Kidney (tissue), 14 donors: ENCODE results near the gene MN1. TPM values are rescaled to one million over a fixed set of nuclear protein-coding genes. Genes with fewer than 3 reads are reported as not detected.
A peak's percentile ranks its signal among the peaks of the same experiment; 100 is the strongest.

Experiments used
- DNase-seq, 5 donors: peaks; one replicate each; pipeline ENCODE4 v3.0.0-alpha.2; 2013 to 2020
- FAIRE-seq: peaks from 2 replicates; lab custom pipeline; 2012; peaks lifted over from hg19 to GRCh38; lab: Jason Lieb, UNC
- H3K27ac ChIP-seq, 2 donors: one replicate each; pipeline ENCODE4 v1.7.0; 2013; ENCODE audit warnings: low read depth in 2 of 2, low read length in 2 of 2, inconsistent platforms in 1 of 2
- H3K27me3 ChIP-seq: one replicate; pipeline ENCODE4 v1.7.1; 2013; ENCODE audit warnings: low read length, inconsistent platforms; ENCODE audit not compliant: control insufficient read depth, insufficient read depth
- H3K36me3 ChIP-seq, 3 donors: one replicate each; pipeline versions ENCODE4 v1.7.0 to v1.7.1; 2013; ENCODE audit warnings: low read length in 3 of 3, control low read depth in 1 of 3, inconsistent platforms in 1 of 3; ENCODE audit not compliant: insufficient read depth in 3 of 3, control insufficient read depth in 2 of 3
- H3K4me1 ChIP-seq, 3 donors: one replicate each; pipeline versions ENCODE4 v1.7.0 to v1.7.1; 2013; ENCODE audit warnings: low read length in 3 of 3, inconsistent platforms in 1 of 3, low read depth in 1 of 3; ENCODE audit not compliant: control insufficient read depth in 2 of 3, insufficient read depth in 2 of 3
- H3K4me3 ChIP-seq, 3 donors: one replicate each; pipeline versions ENCODE4 v1.7.0 to v1.8.1; 2013; ENCODE audit warnings: low read length in 3 of 3, control low read depth in 1 of 3, inconsistent platforms in 1 of 3
- H3K9ac ChIP-seq, 3 donors: one replicate each; pipeline versions ENCODE4 v1.7.0 to v1.7.1; 2013; ENCODE audit warnings: low read length in 3 of 3, control low read depth in 1 of 3, inconsistent platforms in 1 of 3
- H3K9me3 ChIP-seq, 3 donors: one replicate each; pipeline versions ENCODE4 v1.7.0 to v1.7.1; 2013; ENCODE audit warnings: low read length in 3 of 3, control low read depth in 1 of 3, inconsistent platforms in 1 of 3; ENCODE audit not compliant: control insufficient read depth in 2 of 3, insufficient read depth in 1 of 3
- intact Hi-C: fragments of 100-400 bp; cut with DNase I; formaldehyde crosslinking; loops from one replicate; pipeline ENCODE4 v1.11.1; 2022
- polyA plus RNA-seq: library from polyadenylated mRNA; stranded (reverse); fragments of 350-450 nt; fragmentation: Illumina TruSeq; extraction: RNeasy Lipid Tissue Mini Kit (QIAGEN cat#74804); gene quantifications from one replicate; pipeline ENCODE4 v1.2.3, GENCODE V29; 2014; ENCODE audit warnings: low read depth, low replicate concordance; ENCODE audit not compliant: insufficient read depth
- total RNA-seq: library from RNA; stranded (reverse); fragmentation: NEBNext Ultra II Directional; extraction: Animal tissue kit (Norgen Biotek cat#: 25700); gene quantifications from one replicate; pipeline ENCODE4 v1.2.1, GENCODE V29; 2021
- TF ChIP-seq, protein P1 (sequence below): IDR thresholded peaks from 3 replicates; pipeline ENCODE4 v1.5.1; 2012; ENCODE audit warnings: mild to moderate bottlenecking, moderate library complexity, borderline replicate concordance; ENCODE audit not compliant: insufficient read depth; ENCODE audit errors: extremely low read depth
- donor health status: control.
- donor health status: control.
- donor health status: control.
- donor health status: control.
- donor health status: control.
- donor health status: DM: yes; HTN: yes; CAD: no.
- donor health status: Normal renal cell carcinoma (clear cell type).

Gene MN1
- total and polyA plus RNA-seq, 2 donors from 2014 or later: 0.92 to 3.2 TPM

DNA sequence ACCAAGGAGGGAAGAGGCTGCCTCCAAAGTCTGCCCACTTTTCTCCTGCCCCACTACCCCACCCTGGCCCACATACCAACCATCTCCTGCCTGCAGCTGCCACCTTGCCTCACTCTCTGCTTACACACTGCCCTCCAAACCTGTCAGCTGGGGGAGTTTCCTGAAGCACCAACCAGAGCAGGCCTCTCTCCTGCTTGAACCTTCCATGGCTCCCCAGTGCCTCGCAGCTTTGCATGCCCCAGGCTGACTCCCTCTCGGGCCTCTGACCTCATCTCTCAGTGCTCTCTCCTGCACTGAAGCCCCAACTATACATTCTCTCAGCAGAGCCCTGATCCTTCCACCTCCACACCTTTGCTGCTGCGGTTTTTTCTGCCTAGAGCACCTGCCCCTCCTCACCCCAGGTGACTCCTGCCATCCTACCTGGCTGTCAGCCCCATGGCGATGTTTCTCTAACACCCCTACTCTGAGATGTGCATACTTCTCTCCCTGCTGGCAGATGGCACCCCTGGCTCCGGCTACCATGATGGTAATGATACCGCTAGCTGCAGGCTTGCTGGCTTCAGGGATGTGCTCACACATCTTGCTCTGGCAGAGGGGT is 43.5 kb downstream of the MN1 start:
- Histone ChIP-seq H3K36me3 (no peaks in the 10 kb centered on the region), H3K27me3 (no peaks in the 10 kb centered on the region), H3K4me1 (no peaks in the 10 kb centered on the region), H3K27ac (no peak overlapping the region), H3K9ac (no peak overlapping the region), H3K4me3 (no peak overlapping the region), H3K9me3 (no peaks in the 10 kb centered on the region)
- intact Hi-C loops: no loop called here
- no peak for FAIRE-seq
- DNase-seq: peak in 1 of 5 donors; percentile 43
- TF ChIP-seq, protein P1, sequence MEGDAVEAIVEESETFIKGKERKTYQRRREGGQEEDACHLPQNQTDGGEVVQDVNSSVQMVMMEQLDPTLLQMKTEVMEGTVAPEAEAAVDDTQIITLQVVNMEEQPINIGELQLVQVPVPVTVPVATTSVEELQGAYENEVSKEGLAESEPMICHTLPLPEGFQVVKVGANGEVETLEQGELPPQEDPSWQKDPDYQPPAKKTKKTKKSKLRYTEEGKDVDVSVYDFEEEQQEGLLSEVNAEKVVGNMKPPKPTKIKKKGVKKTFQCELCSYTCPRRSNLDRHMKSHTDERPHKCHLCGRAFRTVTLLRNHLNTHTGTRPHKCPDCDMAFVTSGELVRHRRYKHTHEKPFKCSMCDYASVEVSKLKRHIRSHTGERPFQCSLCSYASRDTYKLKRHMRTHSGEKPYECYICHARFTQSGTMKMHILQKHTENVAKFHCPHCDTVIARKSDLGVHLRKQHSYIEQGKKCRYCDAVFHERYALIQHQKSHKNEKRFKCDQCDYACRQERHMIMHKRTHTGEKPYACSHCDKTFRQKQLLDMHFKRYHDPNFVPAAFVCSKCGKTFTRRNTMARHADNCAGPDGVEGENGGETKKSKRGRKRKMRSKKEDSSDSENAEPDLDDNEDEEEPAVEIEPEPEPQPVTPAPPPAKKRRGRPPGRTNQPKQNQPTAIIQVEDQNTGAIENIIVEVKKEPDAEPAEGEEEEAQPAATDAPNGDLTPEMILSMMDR: no peak

DNA sequence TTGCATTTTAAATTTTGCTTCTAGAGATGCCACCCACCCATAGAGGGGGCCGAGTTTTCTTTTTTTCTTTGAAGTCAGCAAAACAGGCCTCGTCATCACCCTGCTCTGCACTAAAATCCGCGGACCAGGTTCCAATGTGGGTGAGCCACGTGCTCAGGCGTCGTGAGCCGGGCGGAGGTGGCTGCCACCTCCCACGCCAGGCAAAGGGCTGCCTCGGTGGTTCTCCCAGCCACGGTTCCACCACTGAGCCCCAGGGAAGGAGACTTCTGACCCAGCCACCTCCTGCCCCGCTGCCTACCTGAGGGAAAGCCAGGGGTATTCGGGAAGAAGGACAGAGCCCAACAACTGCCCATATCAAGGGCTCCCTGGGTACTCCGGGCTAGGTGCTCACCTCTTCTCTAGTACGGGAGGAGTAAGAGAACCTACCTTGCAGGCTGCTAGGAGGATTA is 45.3 kb downstream of the MN1 start:
- TF ChIP-seq, protein P1: no peak
- intact Hi-C loops: no loop called here
- DNase-seq: no peak
- FAIRE-seq: no peak
- H3K4me1 ChIP-seq: no peaks in the 10 kb centered on the region
- H3K4me3 ChIP-seq: no peak overlapping the region
- no peak overlapping the region for H3K27ac ChIP-seq
- no peak overlapping the region for H3K9ac ChIP-seq
- H3K27me3 ChIP-seq: no peaks in the 10 kb centered on the region
- no peaks in the 10 kb centered on the region for H3K9me3 ChIP-seq
- no peaks in the 10 kb centered on the region for H3K36me3 ChIP-seq

DNA sequence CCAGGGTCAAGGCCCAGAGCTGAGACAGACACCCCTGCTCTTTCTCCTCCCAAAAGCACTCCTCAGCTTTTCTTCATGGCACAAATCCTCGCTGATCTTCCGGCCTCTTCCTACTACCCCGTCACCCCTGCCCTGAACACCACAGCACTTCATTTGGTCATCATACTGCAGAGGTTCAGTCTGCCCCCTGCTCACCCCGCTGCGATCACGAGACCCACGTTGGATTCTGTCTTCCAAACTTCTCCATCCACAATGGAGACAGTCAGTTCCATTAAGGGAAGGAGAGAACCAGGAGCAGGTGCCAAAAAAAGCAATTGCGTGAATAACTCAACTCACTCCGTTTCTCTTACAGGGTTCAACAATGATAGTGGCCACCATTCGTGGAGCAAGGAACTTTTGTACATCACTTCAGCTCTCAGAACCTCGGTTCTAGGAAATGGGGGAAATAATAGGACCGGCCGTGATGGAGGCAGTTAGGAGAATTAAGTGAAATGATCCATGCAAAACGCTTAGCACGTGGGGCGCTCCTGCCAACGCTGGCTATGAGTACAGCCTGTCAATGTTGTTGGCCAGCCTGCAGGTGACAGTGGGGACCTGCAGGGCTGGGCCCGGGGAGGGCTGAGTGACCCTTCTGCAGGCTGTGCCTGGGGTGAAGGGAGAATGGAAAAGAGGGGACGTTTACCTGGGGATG is 45.9 kb downstream of the MN1 start:
- TF ChIP-seq, protein P1: no peak
- no peaks in the 10 kb centered on the region for H3K9me3 ChIP-seq
- no peaks in the 10 kb centered on the region for H3K36me3 ChIP-seq
- intact Hi-C loops: no loop called here
- no peak overlapping the region for H3K4me3 ChIP-seq
- DNase-seq: no peak
- H3K27ac ChIP-seq: no peak overlapping the region
- FAIRE-seq: no peak
- no peaks in the 10 kb centered on the region for H3K27me3 ChIP-seq
- no peaks in the 10 kb centered on the region for H3K4me1 ChIP-seq
- H3K9ac ChIP-seq: no peak overlapping the region
